GM12872 (cell line): ENCODE results near the gene NOM1.

Source experiments
- CTCF ChIP-seq: IDR thresholded peaks from 3 replicates; pipeline ENCODE4 v1.5.1; 2011; ENCODE audit warnings: low read depth, mild to moderate bottlenecking, low read length, moderate library complexity; ENCODE audit not compliant: insufficient read depth

NOM1 gene

GRCh38 chr7:157017603-157018327 is 68.3 kb downstream of the NOM1 start:
- no peak for TF ChIP-seq CTCF

GRCh38 chr7:157018328-157018996 is 69.0 kb downstream of the NOM1 start:
- no peak for TF ChIP-seq CTCF

- no peak for TF ChIP-seq CTCF
These were observed 69.6 kb downstream of the NOM1 start for GRCh38 chr7:157018997-157019608.

- TF ChIP-seq CTCF = no peak
These were observed 70.4 kb downstream of the NOM1 start for GRCh38 chr7:157019718-157020451.

GRCh38 chr7:157020514-157021070 is 71.1 kb downstream of the NOM1 start:
- no peak for TF ChIP-seq CTCF

GRCh38 chr7:157021071-157021870 is 71.8 kb downstream of the NOM1 start:
- TF ChIP-seq CTCF = no peak
